A673 (cell line): ENCODE data around the gene NOL9. TPM values are rescaled to one million over a fixed set of nuclear protein-coding genes. Genes with fewer than 3 reads are reported as not detected.

ENCODE experiments used
- BruUV-seq: library from RNA; stranded (reverse); fragments of 400-500 nt; replicated peaks from 2 replicates; lab custom pipeline; 2021; lab: Mats Ljungman, UMichigan
- CTCF ChIA-PET: fragments of 300-600 bp; sonication (Branson Sonifier 250); formaldehyde crosslinking; loops from one replicate; lab custom pipeline; 2022; ENCODE audit warnings: antibody characterized with exemption; lab: Charles Lee
- POLR2A ChIA-PET: fragments of 300-600 bp; sonication (Branson Sonifier 250); formaldehyde crosslinking; loops from one replicate; lab custom pipeline; 2022; ENCODE audit warnings: antibody characterized with exemption; ENCODE audit not compliant: low non-redundant PET; lab: Charles Lee
- DNase-seq: peaks from one replicate; pipeline ENCODE4 v3.0.0-alpha.2; 2015; ENCODE audit warnings: low spot score
- H3K27ac ChIP-seq: fragments of 200-600 bp; sonication (generic); 2 replicates; pipeline ENCODE4 v1.5.1; 2016; ENCODE audit warnings: mixed run types, low read depth, mild to moderate bottlenecking, mixed read lengths, antibody characterized with exemption, low read length; ENCODE audit not compliant: poor library complexity, severe bottlenecking
- H3K27me3 ChIP-seq: fragments of 200-600 bp; sonication (generic); replicated peaks from 2 replicates; pipeline ENCODE4 v1.6.1; 2017; ENCODE audit warnings: mixed run types, low read depth, mild to moderate bottlenecking, mixed read lengths, antibody characterized with exemption, low read length; ENCODE audit not compliant: insufficient read depth, poor library complexity
- H3K36me3 ChIP-seq: fragments of 200-600 bp; sonication (generic); 2 replicates; pipeline ENCODE4 v1.6.1; 2016; ENCODE audit warnings: mixed run types, mild to moderate bottlenecking, mixed read lengths, antibody characterized with exemption, low read length; ENCODE audit not compliant: insufficient read depth, poor library complexity, severe bottlenecking
- H3K4me1 ChIP-seq: fragments of 200-600 bp; sonication (generic); 2 replicates; pipeline ENCODE4 v1.6.1; 2017; ENCODE audit warnings: mixed run types, mild to moderate bottlenecking, mixed read lengths, antibody characterized with exemption, low read length; ENCODE audit not compliant: insufficient read depth, poor library complexity, severe bottlenecking
- H3K4me3 ChIP-seq: fragments of 200-600 bp; sonication (generic); 2 replicates; pipeline ENCODE4 v1.5.1; 2016; ENCODE audit warnings: low read depth, mixed run types, mild to moderate bottlenecking, mixed read lengths, low read length; ENCODE audit not compliant: poor library complexity, severe bottlenecking
- H3K9me3 ChIP-seq: fragments of 200-600 bp; sonication (generic); 2 replicates; pipeline ENCODE4 v1.6.1; 2016; ENCODE audit warnings: mixed run types, low read depth, mild to moderate bottlenecking, mixed read lengths, antibody characterized with exemption, low read length; ENCODE audit not compliant: poor library complexity, severe bottlenecking
- CTCF ChIP-seq: fragments of 300-800, 200-600 bp; sonication (generic); conservative IDR thresholded peaks from 2 replicates; pipeline ENCODE4 v1.5.1; 2017; ENCODE audit warnings: low read depth, mild to moderate bottlenecking, antibody characterized with exemption, low read length, moderate library complexity, mixed read lengths
- EZH2 ChIP-seq: fragments of 200-600 bp; sonication (generic); IDR thresholded peaks from 2 replicates; pipeline ENCODE4 v1.6.1; 2017; ENCODE audit warnings: borderline replicate concordance, low read depth, mild to moderate bottlenecking, mixed read lengths, antibody characterized with exemption, low read length; ENCODE audit not compliant: poor library complexity, severe bottlenecking
- intact Hi-C: fragments of 100-400 bp; cut with micrococcal nuclease; formaldehyde crosslinking; loops from one replicate; pipeline ENCODE4 v1.10.0; 2022; ENCODE audit not compliant: unreplicated experiment
- total RNA-seq: library from RNA; stranded (reverse); gene quantifications from 2 replicates; pipeline ENCODE4 v1.2.3, GENCODE V29; 2021

Gene NOL9
- total RNA-seq, 1 experiment from 2014 or later = 55.6 TPM

GRCh38 chr1:6531996-6532395, 22.3 kb downstream of the NOL9 start:
- DNase-seq = no peak
- ChIA-PET POLR2A (no interaction called here), CTCF (no interaction called here)
- H3K27ac ChIP-seq = no peak overlapping the region
- intact Hi-C loops = no loop called here
- H3K27me3 ChIP-seq = no peaks in the 10 kb centered on the region
- H3K9me3 ChIP-seq = no peaks in the 10 kb centered on the region
- TF ChIP-seq CTCF = no peak
- no peak for TF ChIP-seq EZH2
- no TSS peak for BruUV-seq
- no peaks in the 10 kb centered on the region for H3K4me1 ChIP-seq
- no peak overlapping the region for H3K4me3 ChIP-seq
- peaks cover 48% of the 10 kb centered on the region for H3K36me3 ChIP-seq

GRCh38 chr1:6530504-6531160, 23.7 kb downstream of the NOL9 start:
- TF ChIP-seq EZH2 = no peak
- no peak for TF ChIP-seq CTCF
- BruUV-seq = no TSS peak
- H3K4me3 ChIP-seq = no peak overlapping the region
- H3K4me1 ChIP-seq = no peaks in the 10 kb centered on the region
- H3K9me3 ChIP-seq = no peaks in the 10 kb centered on the region
- intact Hi-C loops = no loop called here
- no peaks in the 10 kb centered on the region for H3K27me3 ChIP-seq
- DNase-seq = no peak
- peaks cover 58% of the 10 kb centered on the region for H3K36me3 ChIP-seq
- ChIA-PET CTCF (no interaction called here), POLR2A (no interaction called here)
- no peak overlapping the region for H3K27ac ChIP-seq

GRCh38 chr1:6528492-6528891, 25.8 kb downstream of the NOL9 start:
- intact Hi-C loops = no loop called here
- H3K9me3 ChIP-seq = no peaks in the 10 kb centered on the region
- peaks cover 58% of the 10 kb centered on the region for H3K36me3 ChIP-seq
- no peaks in the 10 kb centered on the region for H3K27me3 ChIP-seq
- TF ChIP-seq EZH2 (no peak), CTCF (no peak)
- no TSS peak for BruUV-seq
- H3K4me1 ChIP-seq = no peaks in the 10 kb centered on the region
- no peak overlapping the region for H3K4me3 ChIP-seq
- DNase-seq = no peak
- CTCF ChIA-PET = no interaction called here
- no peak overlapping the region for H3K27ac ChIP-seq
- POLR2A ChIA-PET = no interaction called here
